GM21723 (cell line): ENCODE results near the gene CD82.

Experiments used
- ATAC-seq: cut with Tn5 transposase; IDR thresholded peaks from one replicate; pipeline ENCODE4 v1.9.1; 2021; ENCODE audit warnings: mild to moderate bottlenecking, moderate library complexity; ENCODE audit not compliant: unreplicated experiment

CD82 gene

DNA sequence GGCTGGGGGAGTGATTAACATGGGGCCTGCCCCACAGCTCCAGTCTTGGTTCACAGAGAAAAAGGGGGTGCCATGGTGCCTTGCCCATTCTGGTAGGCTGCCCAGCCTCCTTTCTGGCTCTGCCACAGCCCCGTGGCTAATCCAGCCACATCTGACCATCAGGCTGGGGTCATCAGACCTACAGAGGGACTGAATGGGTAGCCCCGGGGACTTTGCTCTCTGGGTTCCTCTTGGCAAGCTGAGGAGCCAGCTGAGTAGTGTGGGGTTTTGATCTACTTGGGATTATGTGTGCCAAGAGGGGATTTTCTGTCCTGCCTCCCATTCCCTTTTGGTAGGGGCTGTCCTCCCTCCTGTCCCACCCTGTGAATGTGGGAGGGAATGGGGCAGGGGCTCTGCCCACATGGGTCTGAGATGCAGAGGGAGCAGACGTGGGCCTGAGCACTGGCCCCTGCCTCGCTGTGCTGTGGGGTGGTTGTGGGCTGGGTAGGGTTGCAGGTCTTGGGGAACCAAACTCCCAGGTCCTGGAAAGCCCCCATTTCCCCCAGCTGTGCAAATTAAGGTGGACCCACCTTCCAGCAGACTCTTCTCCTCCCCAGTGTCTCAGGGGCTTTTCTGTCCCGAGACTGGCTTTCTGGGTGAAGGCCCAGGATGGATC, 32.0 kb downstream of the CD82 start:
- ATAC-seq: peak; percentile 5

DNA sequence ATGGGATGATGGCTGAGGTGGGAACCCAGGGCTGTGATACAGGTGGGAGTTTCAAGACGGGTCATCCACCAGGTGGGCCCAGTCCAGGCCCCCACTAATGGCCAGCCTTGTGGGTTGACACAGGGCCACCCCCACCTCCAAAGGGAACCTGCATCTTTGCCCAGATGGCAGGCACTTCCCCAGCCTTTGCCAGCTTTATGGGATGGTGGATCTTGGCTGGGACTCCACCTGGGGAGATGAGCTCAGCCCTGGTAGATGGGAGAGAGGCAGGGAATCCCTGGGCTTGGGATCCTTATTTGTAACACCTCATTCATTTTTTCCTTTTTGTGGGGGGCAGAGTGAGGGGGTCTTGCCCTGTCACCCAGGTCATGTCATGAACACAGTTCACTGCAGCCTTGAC, 33.4 kb downstream of the CD82 start:
- no peak for ATAC-seq

DNA sequence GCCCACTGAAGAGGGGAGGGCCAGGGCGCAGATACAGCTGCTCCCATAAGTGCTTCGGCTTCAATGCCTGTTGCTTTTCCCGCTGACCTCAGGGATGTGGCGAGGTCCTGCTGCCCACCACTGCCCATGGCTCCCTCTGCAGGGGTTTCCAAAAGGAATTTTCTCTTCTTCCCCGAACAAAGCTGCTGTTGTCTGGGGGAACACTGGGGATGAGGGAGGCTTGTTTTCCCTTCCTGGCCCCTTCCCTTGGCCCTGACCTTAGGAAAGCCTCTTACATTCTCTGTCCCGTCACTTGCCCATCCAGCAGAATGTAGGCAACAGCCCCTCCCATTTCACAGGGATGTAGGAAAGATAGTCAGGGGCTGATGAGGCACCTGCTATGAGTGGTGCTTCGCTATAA, 34.8 kb downstream of the CD82 start:
- ATAC-seq: no peak

DNA sequence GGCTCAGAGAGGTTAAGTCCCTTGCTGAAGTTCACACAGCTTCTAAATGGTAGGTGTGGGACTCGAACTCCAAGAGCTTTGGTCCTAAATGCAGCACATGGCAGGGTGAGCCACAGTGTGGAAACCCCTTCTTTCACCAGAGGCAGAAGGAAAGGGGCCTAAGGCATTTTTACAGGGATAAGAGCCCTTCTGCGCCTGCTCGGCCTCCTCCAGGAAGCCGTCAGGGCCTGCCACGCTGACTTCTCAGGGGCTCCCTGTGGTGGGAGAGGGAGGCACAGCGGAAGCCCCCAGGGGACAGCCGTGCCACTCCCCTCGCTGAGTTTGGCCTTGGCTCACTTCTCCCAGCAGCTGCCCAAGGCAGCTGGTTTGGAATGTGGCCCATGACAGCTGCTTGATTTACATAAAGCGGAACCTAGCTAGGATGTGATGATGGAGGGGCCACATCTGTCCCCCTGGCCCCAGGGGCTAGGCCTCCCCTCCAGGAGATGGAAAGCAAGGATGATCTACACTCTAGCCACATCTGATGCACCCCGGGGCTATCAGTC, 35.4 kb downstream of the CD82 start:
- ATAC-seq: peak; percentile 40

DNA sequence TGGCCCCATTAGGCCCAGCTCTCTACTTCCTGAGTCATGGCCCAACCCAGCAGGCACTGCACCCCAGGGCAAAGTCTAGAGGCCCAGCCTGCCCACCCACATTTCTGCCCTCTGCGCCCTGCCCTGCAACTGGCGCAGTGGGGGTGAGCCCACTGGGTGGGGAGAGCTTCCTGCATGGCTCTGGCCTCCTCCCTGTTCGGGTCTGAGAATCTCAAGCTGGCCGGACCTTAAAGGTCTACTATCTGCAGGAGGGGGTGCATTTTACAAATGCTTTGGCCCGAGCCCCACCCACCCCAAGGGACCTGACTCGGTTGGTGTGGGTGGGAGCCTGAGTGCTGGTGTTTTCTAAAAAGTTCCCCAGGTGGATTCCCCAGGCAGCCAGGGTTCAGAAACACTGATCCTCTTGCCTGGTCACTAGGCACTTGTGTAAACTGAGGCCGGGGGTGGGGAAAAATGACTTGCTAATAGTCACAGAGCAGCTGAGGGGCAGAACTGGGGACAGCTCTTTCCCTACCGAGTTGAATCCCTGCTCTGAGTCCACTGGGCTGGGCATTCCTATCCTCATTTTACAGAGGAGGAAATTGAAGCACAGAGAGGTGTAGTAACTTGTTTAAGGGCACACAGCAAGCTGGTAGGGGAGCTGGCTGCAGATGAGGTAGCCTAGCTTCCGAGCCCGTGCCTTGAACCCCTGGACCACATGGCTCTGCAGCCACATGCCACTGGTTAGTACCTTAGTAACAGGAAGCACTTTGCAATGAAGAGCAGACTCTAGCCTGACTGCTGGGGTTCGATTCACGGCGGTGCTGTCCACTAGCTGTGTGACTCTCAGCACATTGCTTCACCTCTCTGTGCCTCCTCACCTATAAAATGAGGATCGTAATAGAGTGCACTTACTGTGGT, 36.3 kb downstream of the CD82 start:
- ATAC-seq: peak; percentile 35

DNA sequence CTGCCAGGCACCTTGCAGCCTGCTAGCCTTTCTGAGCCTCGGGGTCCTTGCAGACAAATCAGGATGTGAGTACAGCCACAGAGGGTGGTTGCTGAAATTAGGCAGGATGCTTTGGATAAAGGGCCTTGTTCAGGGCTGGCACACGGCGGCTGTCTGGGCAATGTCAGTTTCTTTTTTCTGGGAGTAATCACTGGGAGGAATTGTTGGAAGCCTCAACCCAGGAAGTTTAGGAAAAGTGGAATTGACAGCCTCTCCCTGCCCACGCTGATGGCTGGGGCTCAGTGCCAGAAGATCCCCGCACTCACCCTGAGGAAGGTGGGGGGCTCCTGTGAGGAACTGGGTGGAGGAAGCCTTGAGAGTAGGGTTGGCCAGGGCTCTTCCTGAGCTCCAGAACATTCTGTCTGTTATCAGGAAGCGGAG, 37.4 kb downstream of the CD82 start:
- ATAC-seq: no peak

DNA sequence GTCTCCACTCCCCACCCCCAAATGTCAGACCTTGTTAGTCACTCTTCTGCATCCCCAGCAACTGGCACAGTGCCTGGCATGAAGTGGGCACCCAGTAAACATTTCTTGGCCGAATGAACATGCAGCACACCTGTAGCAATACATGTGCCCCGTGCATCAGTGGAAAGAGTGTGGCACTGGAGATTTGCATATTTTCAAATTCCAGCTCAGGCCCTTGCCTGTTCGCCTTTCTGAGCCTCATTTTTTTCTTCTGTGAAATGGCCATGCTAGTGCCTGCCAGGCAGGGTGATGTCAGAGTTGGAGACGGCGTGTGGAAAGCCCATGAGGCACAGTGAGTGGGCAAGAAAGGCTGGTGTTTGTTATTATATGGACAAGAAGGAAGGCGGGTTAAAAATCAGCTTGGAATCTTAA, 38.7 kb downstream of the CD82 start:
- ATAC-seq: no peak

DNA sequence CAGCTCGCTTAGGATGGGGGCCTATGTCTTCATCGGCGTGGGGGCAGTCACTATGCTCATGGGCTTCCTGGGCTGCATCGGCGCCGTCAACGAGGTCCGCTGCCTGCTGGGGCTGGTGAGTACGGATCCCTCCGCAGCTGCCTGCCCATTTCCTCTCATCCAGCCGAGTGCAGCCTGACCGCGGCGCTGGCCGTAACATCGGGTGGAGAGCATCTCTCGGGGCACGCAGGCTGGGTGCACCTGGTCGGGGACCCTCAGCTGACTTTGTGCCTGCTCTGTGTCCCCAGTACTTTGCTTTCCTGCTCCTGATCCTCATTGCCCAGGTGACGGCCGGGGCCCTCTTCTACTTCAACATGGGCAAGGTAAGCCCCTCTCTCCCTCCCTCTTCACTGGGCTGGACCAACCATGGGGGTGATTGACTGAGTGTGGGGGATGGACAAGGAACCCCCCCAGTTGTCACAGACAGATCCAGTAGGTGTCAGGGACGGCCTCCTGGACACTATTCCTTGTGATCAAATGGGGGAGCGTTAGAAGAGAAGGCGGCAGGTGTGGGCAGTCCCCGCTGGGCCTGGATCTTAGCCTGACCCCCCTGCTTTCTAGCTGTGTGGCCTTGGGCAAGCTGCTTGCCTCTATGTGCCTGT, 39.7 kb downstream of the CD82 start:
- no peak for ATAC-seq

DNA sequence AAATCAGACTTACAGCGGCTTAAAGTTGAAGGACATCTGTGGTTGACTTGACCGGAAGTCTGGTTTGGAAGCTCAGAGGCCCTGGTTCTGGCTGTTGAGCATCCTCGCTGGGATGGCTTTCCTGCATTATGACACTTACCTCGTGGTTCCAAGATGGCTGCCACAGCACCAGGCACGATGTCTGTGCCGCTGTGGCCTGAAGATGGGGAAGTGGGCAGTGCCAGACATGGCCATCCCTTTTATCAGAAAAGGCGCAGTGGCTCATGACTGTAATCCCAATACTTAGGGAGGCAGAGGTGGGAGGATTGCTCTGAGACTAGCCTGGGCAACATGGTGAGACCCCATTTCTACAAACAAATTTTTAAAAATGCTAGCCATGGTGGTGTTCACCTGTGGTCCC, 40.5 kb downstream of the CD82 start:
- ATAC-seq: no peak

DNA sequence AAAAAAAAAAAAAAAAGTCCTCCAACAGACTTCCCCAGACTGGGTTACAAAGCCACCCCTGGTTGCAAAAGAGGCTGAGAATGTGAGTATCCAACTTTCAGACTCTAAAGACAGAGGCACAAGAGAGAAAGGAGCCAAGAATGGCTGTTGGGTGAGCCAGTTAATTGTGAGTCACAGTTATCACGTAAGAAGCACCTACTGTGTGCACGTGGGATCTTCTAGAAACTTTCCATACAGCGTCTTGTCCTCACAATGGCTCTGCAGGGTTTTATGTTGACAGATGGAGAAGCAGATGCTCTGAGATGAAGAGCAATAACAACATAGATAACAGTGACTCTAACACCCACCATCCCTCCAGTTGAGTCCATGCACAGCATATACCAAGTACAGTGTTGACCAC, 41.0 kb downstream of the CD82 start:
- no peak for ATAC-seq

DNA sequence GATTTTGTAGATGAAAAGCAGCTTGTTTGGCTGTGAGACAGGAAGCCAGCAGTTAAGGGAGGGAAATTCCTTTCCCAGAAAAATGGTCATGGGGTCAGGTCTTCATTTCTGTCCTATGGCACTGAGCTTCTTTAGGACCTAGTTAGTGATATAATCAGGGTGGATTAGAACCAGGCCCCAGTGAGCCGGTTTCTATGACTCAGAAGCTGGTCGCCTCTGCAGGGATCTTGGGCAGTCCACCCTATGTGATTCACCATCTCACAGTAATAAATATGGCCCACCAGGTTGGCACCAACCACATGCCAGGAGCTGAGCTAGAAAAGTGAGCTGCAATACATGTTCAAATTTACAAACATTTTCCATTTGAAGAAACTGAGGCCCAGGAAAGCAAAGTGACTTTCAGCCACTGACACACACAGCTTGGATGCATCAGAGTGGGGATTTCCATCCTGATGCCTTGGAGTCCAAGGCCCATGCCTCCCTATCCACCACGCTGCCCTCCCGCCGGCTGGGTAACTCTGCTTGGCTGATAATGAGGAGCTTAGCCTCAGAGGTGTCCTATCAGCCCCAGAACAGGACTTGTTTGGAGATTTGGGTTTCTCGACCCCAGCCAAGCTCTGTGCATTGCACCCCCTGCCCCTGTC, 42.0 kb downstream of the CD82 start:
- ATAC-seq: no peak

DNA sequence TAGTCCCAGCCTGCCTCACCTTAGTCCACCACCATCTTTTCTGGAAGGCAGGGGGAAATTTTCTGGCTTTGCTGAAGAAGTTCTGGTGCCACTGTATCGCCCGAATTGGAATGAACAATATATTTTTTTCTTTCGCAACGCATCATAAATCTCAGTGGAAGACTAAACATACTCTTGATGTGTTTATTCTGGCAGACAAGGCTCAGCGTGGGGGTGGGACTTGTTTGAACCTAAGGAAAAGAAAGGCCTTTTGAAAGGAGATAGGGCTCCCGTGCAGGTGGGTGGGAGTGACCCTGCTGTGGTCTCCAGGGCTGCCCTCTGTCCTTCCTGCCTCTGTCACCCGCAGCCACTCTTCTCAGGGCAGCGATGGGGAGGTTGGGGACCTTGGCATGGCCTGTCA, 42.5 kb downstream of the CD82 start:
- no peak for ATAC-seq

DNA sequence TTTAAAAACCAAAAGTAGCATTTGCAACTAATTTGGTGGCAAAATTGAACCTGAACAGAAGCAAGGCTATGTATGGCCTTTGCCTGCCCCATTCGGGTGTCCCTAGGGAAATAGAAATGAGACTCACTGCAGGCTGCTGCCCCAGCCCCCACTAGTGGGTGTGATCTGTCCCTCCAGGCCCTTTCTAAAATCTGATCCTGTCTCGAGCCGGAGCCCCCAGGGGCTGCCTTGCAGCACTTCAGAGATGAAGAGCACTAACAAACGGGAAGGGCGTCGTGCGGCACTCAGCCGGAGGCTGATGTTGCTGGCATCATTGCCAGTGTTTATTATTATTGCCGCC, 43.2 kb downstream of the CD82 start:
- ATAC-seq: peak; percentile 25

DNA sequence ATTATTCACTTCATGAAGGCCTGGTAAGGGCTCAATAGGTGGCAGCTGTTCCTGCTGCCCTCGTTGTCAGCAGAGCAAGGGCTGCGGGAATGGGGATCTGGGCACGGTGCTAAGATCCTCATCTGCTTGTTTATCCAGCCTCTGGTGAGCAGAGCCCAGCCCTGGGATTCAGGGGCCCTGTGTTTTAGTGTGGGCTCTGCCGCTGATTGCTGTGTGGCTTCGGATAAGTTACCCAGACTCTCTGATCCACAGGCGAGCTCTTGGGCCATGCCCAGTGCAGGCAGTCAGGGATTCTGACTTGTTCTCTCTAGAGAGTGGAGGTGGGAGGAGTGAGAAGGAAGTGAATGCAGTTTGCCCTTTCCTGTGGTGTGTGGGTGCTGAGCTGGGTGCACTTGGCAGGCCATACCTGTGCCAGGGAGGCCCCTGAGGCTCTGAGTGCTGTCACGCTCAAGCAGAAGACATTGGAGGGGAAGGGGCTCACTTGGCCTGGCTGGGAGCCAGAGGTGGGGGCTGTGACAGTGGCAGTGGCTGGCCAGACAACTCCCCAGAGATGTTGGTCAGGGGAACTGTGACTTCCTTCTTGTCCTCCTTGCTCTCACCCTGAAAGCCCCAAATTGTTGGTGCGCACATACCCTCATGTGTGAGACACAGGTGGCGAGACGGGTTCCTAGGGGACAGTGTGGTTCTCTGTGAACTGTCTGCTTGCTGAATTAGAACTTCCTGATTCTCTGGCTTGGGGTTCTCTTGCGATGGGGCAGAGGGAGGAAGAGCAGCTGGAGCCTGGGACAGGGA, 43.7 kb downstream of the CD82 start:
- ATAC-seq: peak; percentile 57

DNA sequence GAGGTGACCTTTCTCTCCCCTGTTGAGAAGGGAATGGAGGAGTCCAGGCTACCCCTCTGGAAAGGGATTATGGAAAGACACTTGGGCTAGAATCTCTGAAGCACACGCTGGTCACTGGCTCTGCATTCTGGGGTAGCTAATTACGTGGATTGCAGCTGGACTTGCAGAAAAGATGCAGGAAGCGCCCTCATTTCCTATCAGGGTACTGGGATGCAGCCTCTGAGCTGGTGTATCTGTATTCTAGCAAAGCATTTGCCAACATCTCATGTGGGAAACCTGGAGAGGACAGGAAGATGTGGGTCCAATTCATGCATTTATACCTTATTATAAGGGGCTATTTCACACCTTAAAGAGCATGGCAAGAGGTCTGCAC, 44.3 kb downstream of the CD82 start:
- no peak for ATAC-seq

DNA sequence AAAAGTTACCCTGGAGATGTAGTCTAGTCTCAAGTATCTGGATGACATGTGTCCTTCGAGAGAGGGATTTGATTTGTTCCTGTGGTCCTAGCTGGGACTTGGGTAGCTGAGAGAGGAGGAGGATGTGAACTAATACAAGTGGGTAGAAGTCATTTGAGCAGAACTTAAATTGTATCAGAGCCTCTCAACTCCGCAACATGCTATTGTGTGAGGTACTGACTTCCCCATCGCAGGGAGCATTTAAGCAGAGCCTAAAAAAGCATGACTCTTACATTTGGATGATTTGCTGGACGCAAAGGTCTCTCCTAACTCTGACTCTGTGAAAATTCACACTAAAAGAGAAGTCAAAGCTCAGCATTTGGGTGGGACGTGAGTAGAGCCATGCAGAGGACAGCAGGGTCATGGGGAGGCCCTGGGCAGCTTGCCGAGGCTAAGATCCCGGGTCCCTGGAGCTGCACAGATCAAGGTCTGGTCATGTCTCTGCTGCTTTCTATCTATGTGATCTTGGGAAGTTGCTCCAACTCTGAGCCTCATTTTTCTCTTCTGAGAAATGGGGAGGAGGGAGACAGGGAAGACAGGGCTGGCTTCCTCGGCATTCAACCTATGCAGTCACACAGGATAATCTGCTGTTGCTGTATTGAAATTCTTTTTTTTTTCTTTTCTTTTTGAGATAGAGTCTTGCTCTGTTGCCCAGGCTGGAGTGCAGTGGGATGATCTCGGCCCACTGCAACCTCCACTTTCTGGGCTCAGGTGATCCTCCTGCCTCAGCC, 44.9 kb downstream of the CD82 start:
- no peak for ATAC-seq

DNA sequence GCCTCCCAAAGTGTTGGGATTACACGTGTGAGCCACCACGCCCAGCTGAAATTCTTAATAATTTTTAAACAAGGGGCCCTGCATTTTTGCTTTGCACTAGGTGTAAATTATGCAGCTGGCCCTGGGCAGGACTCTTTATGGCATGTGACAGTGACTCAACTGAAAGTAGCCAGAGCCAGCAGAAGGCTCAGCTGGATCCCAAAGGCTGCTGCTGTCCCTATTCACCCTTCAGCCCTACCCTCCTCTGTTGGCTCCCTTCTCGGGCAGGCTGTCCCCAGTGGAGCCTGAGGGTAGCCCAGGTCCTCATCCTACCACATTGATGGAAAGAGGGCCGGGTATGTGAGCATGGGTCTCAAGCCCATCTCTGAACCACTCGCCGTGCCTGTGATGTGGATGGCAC, 45.6 kb downstream of the CD82 start:
- no peak for ATAC-seq

DNA sequence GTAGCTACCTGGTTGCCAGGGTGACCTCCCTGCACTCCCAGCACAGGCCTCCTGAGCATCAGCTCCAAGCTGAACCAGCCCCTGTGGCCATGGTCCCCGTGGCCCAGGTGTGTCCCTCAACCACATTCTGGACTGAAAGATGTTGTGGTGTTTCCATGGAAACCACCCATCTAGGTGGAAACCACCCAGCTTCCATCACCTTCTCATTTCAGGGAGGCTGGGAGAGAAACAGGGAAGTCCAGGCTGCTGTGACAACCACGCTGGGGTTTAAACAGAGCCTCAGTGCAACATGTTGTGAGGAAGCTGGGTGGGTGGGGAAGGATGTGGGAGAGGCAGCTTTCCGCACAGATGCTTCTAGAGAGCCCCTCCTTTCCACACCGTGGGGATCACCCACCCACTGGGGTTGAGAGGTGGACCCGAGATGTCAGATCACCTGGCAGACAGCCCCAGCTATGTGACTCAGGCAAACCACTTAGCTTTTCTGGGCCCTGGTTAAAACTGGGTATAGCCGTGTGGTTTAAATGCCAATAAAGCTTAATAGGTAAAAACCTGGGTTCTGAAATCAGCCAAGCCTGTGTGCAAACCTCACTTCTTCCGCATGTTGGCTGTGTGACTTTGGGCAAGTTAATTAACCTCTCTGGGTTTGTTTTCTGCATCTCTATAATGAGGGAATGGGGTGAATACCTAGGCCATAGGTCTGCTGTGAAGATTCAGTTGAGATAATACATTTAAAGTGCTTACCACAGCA, 46.4 kb downstream of the CD82 start:
- peak; percentile 37 for ATAC-seq

DNA sequence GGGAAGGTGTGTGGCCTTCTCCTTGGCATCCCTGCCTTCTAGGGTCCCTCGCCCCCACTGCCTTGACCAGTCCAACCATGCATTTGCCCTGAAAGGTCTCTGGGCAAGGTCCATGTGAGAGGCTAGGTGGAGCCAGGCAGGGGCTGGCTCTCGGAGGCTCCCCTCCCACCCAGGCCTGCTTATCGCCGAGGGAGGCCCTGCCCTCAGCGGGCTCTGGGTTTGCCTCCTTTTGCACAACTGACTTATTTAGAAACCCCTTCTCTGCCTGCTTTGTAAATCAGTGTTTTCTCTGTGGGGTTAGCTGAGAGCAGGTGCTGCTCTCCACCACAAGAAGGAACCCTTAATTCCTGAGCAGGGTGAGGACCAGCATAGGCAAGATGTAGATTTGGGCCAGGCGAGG, 47.7 kb downstream of the CD82 start:
- no peak for ATAC-seq
